GM23338 (cell line): ENCODE results near the gene RTEL1. TPM values are rescaled to one million over a fixed set of nuclear protein-coding genes. Genes with fewer than 3 reads are reported as not detected.
A peak's percentile ranks its signal among the peaks of the same experiment; 100 is the strongest.

Experiments used
- ATAC-seq: fragments of 200-7000 bp; cut with Tn5 transposase; 3 replicates; pipeline ENCODE4 v1.9.1; 2020
- DNase-seq: peaks from one replicate; pipeline ENCODE4 v3.0.0-alpha.2; 2015; ENCODE audit warnings: low spot score
- H2AFZ ChIP-seq: fragments of 200-600 bp; sonication (generic); 2 replicates; pipeline ENCODE4 v1.8.0; 2016; ENCODE audit warnings: antibody characterized with exemption, mild to moderate bottlenecking, moderate library complexity
- H3F3A ChIP-seq: fragments of 200-600 bp; sonication (generic); replicated peaks from 2 replicates; pipeline ENCODE4 v1.8.0; 2017; ENCODE audit warnings: antibody characterized with exemption, mixed run types, low read depth
- H3K27ac ChIP-seq: fragments of 200-600 bp; sonication (generic); 2 replicates; pipeline ENCODE4 v1.6.1; 2016; ENCODE audit warnings: low read depth
- H3K27me3 ChIP-seq: fragments of 200-600 bp; sonication (generic); 2 replicates; pipeline ENCODE4 v1.8.0; 2016; ENCODE audit warnings: mild to moderate bottlenecking, mixed run types, moderate library complexity; ENCODE audit not compliant: insufficient read depth
- H3K36me3 ChIP-seq: fragments of 200-600 bp; sonication (generic); 2 replicates; pipeline ENCODE4 v1.8.0; 2016; ENCODE audit warnings: mild to moderate bottlenecking; ENCODE audit not compliant: insufficient read depth
- H3K4me1 ChIP-seq: fragments of 200-600 bp; sonication (generic); 2 replicates; pipeline ENCODE4 v1.8.0; 2016; ENCODE audit warnings: mild to moderate bottlenecking, moderate library complexity; ENCODE audit not compliant: insufficient read depth
- H3K4me2 ChIP-seq: fragments of 200-600 bp; sonication (generic); 2 replicates; pipeline ENCODE4 v1.7.1; 2017; ENCODE audit warnings: mixed run types
- H3K4me3 ChIP-seq: fragments of 200-600 bp; sonication (generic); 2 replicates; pipeline ENCODE4 v1.6.1; 2016; ENCODE audit warnings: mixed run types
- H3K79me2 ChIP-seq: fragments of 200-600 bp; sonication (generic); replicated peaks from 2 replicates; pipeline ENCODE4 v1.8.0; 2017; ENCODE audit warnings: mild to moderate bottlenecking; ENCODE audit not compliant: insufficient read depth
- H3K9me2 ChIP-seq: fragments of 200-600 bp; sonication (generic); 2 replicates; pipeline ENCODE4 v1.8.0; 2017; ENCODE audit not compliant: insufficient read depth
- H4K20me1 ChIP-seq: fragments of 200-600 bp; sonication (generic); replicated peaks from 2 replicates; pipeline ENCODE4 v1.8.0; 2017; ENCODE audit warnings: mild to moderate bottlenecking; ENCODE audit not compliant: insufficient read depth
- H3K27ac Mint-ChIP-seq: 2 replicates; pipeline ENCODE4 v1.8.0; 2020; ENCODE audit warnings: inconsistent platforms, mild to moderate bottlenecking, moderate library complexity, mixed read lengths
- H3K27me3 Mint-ChIP-seq: 3 replicates; pipeline ENCODE4 v1.8.0; 2022; ENCODE audit warnings: low read depth, mild to moderate bottlenecking, moderate library complexity, mixed read lengths, inconsistent platforms; ENCODE audit not compliant: insufficient read depth, poor library complexity
- H3K36me3 Mint-ChIP-seq: 3 replicates; pipeline ENCODE4 v1.8.0; 2021; ENCODE audit warnings: low read depth, mild to moderate bottlenecking, inconsistent platforms, moderate library complexity, mixed read lengths
- H3K4me1 Mint-ChIP-seq: 3 replicates; pipeline ENCODE4 v1.8.0; 2020; ENCODE audit warnings: mild to moderate bottlenecking, inconsistent platforms, mixed read lengths
- H3K4me3 Mint-ChIP-seq: 3 replicates; pipeline ENCODE4 v1.8.0; 2021; ENCODE audit warnings: moderate library complexity, mild to moderate bottlenecking, inconsistent platforms, mixed read lengths
- H3K9me3 Mint-ChIP-seq: 3 replicates; pipeline ENCODE4 v1.8.0; 2020; ENCODE audit warnings: moderate library complexity, mild to moderate bottlenecking, inconsistent platforms, mixed read lengths
- CREB1 ChIP-seq: fragments of 250-450 bp; sonication (Bioruptor Pico); IDR thresholded peaks from 2 replicates; pipeline ENCODE4 v1.5.0; 2020; ENCODE audit warnings: low read depth, mild to moderate bottlenecking, moderate library complexity
- CTCF ChIP-seq, 2 experiments: fragments of 200-600 bp in 1 of 2; sonication (generic) in 1 of 2; conservative IDR thresholded peaks; 2 replicates each; pipeline versions ENCODE4 v1.5.1 to v1.6.1; 2016 to 2017; ENCODE audit warnings: antibody characterized with exemption in 2 of 2, low read depth in 2 of 2, mild to moderate bottlenecking in 2 of 2, moderate library complexity in 1 of 2
- ETS1 ChIP-seq: IDR thresholded peaks from 2 replicates; pipeline ENCODE4 v1.6.1; 2016; ENCODE audit warnings: antibody characterized with exemption
- EZH2 ChIP-seq: fragments of 200-600 bp; sonication (generic); IDR thresholded peaks from one replicate; pipeline ENCODE4 v1.8.0; 2017; ENCODE audit warnings: antibody characterized with exemption, mild to moderate bottlenecking, low read depth; ENCODE audit not compliant: unreplicated experiment
- NANOG ChIP-seq: IDR thresholded peaks from 2 replicates; pipeline ENCODE4 v1.6.1; 2016; ENCODE audit warnings: antibody characterized with exemption, borderline replicate concordance
- STAT1 ChIP-seq: IDR thresholded peaks from one replicate; pipeline ENCODE4 v1.6.1; 2016; ENCODE audit warnings: antibody characterized with exemption; ENCODE audit not compliant: unreplicated experiment
- ZNF114 ChIP-seq: fragments of 250-450 bp; sonication (Bioruptor Pico); IDR thresholded peaks from 2 replicates; pipeline ENCODE4 v1.5.0; 2020; ENCODE audit warnings: mild to moderate bottlenecking, moderate library complexity
- ZNF331 ChIP-seq: fragments of 250-450 bp; sonication (Bioruptor Pico); IDR thresholded peaks from 2 replicates; pipeline ENCODE4 v1.5.0; 2020; ENCODE audit warnings: low read depth, mild to moderate bottlenecking, moderate library complexity
- polyA plus RNA-seq: library from polyadenylated mRNA; unstranded; fragments of >200 nt; fragmentation: Nextera tagmentation; extraction: Ambion mirVana; gene quantifications from 2 replicates; pipeline ENCODE4 v1.2.1, GENCODE V29; 2016
- total RNA-seq: library from RNA; depleted of rRNA; stranded (reverse); fragments of >200 nt; shearing (Covaris generic); gene quantifications from 2 replicates; pipeline ENCODE4 v1.2.3, GENCODE V29; 2014
- TF ChIP-seq, protein P1 (sequence below): IDR thresholded peaks from one replicate; pipeline ENCODE4 v1.6.1; 2018; ENCODE audit warnings: antibody characterized with exemption; ENCODE audit not compliant: unreplicated experiment
- TF ChIP-seq, protein P2 (sequence below): fragments of 250-450 bp; sonication (Bioruptor Pico); IDR thresholded peaks from 2 replicates; pipeline ENCODE4 v1.5.0; 2020; ENCODE audit warnings: mild to moderate bottlenecking, moderate library complexity

RTEL1 gene
- total and polyA plus RNA-seq, 2 experiments from 2014 or later: 14.2 to 34.5 TPM

DNA sequence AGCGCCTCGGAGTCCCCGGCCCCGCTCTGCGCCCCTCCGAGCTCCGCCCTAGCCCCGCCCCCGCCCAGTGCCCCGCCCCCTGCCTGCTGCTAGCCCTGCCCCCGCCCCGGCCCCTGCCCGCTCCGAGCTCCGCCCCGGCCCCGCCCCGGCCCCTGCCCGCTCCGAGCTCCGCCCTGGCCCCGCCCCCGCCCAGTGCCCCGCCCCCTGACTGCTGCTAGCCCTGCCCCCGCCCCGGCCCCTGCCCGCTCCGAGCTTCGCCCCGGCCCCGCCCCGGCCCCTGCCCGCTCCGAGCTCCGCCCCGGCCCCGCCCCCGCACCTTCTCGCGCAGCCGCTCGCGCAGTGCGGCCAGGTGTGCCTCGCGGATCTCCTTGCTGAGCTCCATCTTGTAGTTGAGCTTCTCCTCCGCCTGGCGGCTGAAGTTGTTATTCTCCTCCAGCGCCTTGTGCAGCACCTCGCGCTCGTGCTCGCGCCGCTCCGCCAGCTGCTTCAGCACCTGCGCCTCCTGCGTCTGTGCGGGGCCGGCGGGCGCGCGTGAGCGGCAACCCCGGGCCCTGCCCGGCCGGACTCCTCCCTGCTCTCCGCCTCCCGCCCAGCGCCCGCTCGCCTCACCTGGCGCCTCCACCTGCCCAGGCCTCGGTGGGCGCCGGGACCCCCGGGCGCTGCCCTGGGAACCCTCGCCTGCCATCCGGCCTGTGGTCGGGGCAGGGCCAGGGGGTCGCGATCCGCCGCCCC is 16.2 kb upstream of the RTEL1 start (continued):
- TF ChIP-seq, protein P1, sequence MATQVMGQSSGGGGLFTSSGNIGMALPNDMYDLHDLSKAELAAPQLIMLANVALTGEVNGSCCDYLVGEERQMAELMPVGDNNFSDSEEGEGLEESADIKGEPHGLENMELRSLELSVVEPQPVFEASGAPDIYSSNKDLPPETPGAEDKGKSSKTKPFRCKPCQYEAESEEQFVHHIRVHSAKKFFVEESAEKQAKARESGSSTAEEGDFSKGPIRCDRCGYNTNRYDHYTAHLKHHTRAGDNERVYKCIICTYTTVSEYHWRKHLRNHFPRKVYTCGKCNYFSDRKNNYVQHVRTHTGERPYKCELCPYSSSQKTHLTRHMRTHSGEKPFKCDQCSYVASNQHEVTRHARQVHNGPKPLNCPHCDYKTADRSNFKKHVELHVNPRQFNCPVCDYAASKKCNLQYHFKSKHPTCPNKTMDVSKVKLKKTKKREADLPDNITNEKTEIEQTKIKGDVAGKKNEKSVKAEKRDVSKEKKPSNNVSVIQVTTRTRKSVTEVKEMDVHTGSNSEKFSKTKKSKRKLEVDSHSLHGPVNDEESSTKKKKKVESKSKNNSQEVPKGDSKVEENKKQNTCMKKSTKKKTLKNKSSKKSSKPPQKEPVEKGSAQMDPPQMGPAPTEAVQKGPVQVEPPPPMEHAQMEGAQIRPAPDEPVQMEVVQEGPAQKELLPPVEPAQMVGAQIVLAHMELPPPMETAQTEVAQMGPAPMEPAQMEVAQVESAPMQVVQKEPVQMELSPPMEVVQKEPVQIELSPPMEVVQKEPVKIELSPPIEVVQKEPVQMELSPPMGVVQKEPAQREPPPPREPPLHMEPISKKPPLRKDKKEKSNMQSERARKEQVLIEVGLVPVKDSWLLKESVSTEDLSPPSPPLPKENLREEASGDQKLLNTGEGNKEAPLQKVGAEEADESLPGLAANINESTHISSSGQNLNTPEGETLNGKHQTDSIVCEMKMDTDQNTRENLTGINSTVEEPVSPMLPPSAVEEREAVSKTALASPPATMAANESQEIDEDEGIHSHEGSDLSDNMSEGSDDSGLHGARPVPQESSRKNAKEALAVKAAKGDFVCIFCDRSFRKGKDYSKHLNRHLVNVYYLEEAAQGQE: no peak
- no peak for TF ChIP-seq NANOG
- peak in 1 of 2 experiments; percentile 40; a peak in 3 of 4 replicates for TF ChIP-seq CTCF (conservative IDR thresholded peaks at IDR 0.05; ENCODE audit: low read depth in 2 of 2)

- no peaks in the 10 kb centered on the region; the same call in 1 of the 2 replicates for H4K20me1 ChIP-seq
- no peaks in the 10 kb centered on the region for H3K79me2 ChIP-seq
- H2AFZ ChIP-seq: no peak overlapping the region
- DNase-seq: peak; percentile 69
- no peaks in the 10 kb centered on the region for H3K27me3 ChIP-seq
- Mint-ChIP-seq H3K27me3 (peaks cover 14% of the 10 kb centered on the region), H3K4me3 (peak overlapping the region; percentile 80), H3K9me3 (no peaks in the 10 kb centered on the region), H3K27ac (peak overlapping the region; percentile 80; the same call in 1 of the 2 replicates), H3K4me1 (peaks cover 11% of the 10 kb centered on the region), H3K36me3 (peaks cover 3% of the 10 kb centered on the region; the same call in 2 of the 3 replicates)
- H3F3A ChIP-seq: peaks cover 9% of the 10 kb centered on the region; the same call in 1 of the 2 replicates
- H3K4me2 ChIP-seq: peak overlapping the region; percentile 89
- H3K4me1 ChIP-seq: peaks cover 7% of the 10 kb centered on the region; the same call in 1 of the 2 replicates
- H3K36me3 ChIP-seq: no peaks in the 10 kb centered on the region
- H3K27ac ChIP-seq: peak overlapping the region; percentile 84
- H3K4me3 ChIP-seq: peak overlapping the region; percentile 79
- peak; percentile 51 for ATAC-seq
- H3K9me2 ChIP-seq: no peaks in the 10 kb centered on the region
- TF ChIP-seq CREB1 (CRISPR knock-in tag): no peak
- TF ChIP-seq ZNF114 (CRISPR knock-in tag): no peak
- no peak for TF ChIP-seq NANOG
- no peak for TF ChIP-seq STAT1
- no peak for TF ChIP-seq ZNF331 (CRISPR knock-in tag)
- TF ChIP-seq, protein P2, sequence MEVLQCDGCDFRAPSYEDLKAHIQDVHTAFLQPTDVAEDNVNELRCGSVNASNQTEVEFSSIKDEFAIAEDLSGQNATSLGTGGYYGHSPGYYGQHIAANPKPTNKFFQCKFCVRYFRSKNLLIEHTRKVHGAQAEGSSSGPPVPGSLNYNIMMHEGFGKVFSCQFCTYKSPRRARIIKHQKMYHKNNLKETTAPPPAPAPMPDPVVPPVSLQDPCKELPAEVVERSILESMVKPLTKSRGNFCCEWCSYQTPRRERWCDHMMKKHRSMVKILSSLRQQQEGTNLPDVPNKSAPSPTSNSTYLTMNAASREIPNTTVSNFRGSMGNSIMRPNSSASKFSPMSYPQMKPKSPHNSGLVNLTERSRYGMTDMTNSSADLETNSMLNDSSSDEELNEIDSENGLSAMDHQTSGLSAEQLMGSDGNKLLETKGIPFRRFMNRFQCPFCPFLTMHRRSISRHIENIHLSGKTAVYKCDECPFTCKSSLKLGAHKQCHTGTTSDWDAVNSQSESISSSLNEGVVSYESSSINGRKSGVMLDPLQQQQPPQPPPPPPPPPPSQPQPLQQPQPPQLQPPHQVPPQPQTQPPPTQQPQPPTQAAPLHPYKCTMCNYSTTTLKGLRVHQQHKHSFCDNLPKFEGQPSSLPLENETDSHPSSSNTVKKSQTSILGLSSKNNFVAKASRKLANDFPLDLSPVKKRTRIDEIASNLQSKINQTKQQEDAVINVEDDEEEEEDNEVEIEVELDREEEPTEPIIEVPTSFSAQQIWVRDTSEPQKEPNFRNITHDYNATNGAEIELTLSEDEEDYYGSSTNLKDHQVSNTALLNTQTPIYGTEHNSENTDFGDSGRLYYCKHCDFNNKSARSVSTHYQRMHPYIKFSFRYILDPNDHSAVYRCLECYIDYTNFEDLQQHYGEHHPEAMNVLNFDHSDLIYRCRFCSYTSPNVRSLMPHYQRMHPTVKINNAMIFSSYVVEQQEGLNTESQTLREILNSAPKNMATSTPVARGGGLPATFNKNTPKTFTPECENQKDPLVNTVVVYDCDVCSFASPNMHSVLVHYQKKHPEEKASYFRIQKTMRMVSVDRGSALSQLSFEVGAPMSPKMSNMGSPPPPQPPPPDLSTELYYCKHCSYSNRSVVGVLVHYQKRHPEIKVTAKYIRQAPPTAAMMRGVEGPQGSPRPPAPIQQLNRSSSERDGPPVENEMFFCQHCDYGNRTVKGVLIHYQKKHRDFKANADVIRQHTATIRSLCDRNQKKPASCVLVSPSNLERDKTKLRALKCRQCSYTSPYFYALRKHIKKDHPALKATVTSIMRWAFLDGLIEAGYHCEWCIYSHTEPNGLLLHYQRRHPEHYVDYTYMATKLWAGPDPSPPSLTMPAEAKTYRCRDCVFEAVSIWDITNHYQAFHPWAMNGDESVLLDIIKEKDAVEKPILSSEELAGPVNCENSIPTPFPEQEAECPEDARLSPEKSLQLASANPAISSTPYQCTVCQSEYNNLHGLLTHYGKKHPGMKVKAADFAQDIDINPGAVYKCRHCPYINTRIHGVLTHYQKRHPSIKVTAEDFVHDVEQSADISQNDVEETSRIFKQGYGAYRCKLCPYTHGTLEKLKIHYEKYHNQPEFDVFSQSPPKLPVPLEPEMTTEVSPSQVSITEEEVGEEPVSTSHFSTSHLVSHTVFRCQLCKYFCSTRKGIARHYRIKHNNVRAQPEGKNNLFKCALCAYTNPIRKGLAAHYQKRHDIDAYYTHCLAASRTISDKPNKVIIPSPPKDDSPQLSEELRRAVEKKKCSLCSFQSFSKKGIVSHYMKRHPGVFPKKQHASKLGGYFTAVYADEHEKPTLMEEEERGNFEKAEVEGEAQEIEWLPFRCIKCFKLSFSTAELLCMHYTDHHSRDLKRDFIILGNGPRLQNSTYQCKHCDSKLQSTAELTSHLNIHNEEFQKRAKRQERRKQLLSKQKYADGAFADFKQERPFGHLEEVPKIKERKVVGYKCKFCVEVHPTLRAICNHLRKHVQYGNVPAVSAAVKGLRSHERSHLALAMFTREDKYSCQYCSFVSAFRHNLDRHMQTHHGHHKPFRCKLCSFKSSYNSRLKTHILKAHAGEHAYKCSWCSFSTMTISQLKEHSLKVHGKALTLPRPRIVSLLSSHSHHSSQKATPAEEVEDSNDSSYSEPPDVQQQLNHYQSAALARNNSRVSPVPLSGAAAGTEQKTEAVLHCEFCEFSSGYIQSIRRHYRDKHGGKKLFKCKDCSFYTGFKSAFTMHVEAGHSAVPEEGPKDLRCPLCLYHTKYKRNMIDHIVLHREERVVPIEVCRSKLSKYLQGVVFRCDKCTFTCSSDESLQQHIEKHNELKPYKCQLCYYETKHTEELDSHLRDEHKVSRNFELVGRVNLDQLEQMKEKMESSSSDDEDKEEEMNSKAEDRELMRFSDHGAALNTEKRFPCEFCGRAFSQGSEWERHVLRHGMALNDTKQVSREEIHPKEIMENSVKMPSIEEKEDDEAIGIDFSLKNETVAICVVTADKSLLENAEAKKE (CRISPR knock-in tag): no peak
- no peak for TF ChIP-seq EZH2
- no peak for TF ChIP-seq ETS1
Observed at GRCh38 chr20:63642527-63643247, 15.4 kb upstream of the RTEL1 start.
